HK-2 (cell line): ENCODE measurements around the gene NBPF1.
"Not testable (repeated sequence)": the region's sequence is repeated elsewhere in the genome, so short reads cannot be mapped to it uniquely, and the experiment has no call there.

Experiments
- DNase-seq: peaks from one replicate; pipeline ENCODE4 v3.0.0-alpha.2; 2018; ENCODE audit not compliant: unreplicated experiment

NBPF1 gene

GRCh38 chr1:16512624-16513411, 100.5 kb downstream of the NBPF1 start:
- DNase-seq = not testable (repeated sequence)
